Mesenchymal stem cell (in vitro differentiated cells and primary cell): Measurements from ENCODE around the gene ENDOG.

Experiments
- DNase-seq: peaks from one replicate; pipeline ENCODE4 v3.0.0-alpha.2; 2013
- H2AFZ ChIP-seq: one replicate; pipeline ENCODE4 v1.6.1; 2013; ENCODE audit warnings: low read depth, mild to moderate bottlenecking, control low read depth, inconsistent platforms, low read length, moderate library complexity
- H2AK5ac ChIP-seq: 2 replicates; pipeline ENCODE4 v1.6.1; 2013; ENCODE audit warnings: low read length, moderate library complexity, mild to moderate bottlenecking, inconsistent platforms; ENCODE audit not compliant: severe bottlenecking
- H2BK120ac ChIP-seq: one replicate; pipeline ENCODE4 v1.6.1; 2013; ENCODE audit warnings: low read depth, mild to moderate bottlenecking, inconsistent platforms, low read length, moderate library complexity
- H2BK12ac ChIP-seq, 2 experiments: one replicate each; pipeline ENCODE4 v1.6.1; 2013; ENCODE audit warnings: inconsistent platforms in 2 of 2, low read length in 2 of 2, mild to moderate bottlenecking in 2 of 2, moderate library complexity in 2 of 2, control low read depth in 1 of 2
- H2BK15ac ChIP-seq: one replicate; pipeline ENCODE4 v1.6.1; 2013; ENCODE audit warnings: mild to moderate bottlenecking, low read depth, inconsistent platforms; ENCODE audit not compliant: poor library complexity, severe bottlenecking
- H2BK5ac ChIP-seq: 2 replicates; pipeline ENCODE4 v1.6.1; 2013; ENCODE audit warnings: low read depth, mild to moderate bottlenecking, low read length, control low read depth, inconsistent platforms; ENCODE audit not compliant: poor library complexity, severe bottlenecking
- H3K14ac ChIP-seq, 2 experiments: one replicate each; pipeline ENCODE4 v1.6.1; 2013; ENCODE audit warnings: inconsistent platforms in 2 of 2, low read length in 2 of 2, control low read depth in 1 of 2, mild to moderate bottlenecking in 1 of 2, moderate library complexity in 1 of 2
- H3K18ac ChIP-seq, 2 experiments: one replicate each; pipeline ENCODE4 v1.6.1; 2013; ENCODE audit warnings: inconsistent platforms in 2 of 2, low read length in 2 of 2, control low read depth in 1 of 2, low read depth in 1 of 2, mild to moderate bottlenecking in 1 of 2
- H3K23ac ChIP-seq, 2 experiments: one replicate each; pipeline ENCODE4 v1.6.1; 2013; ENCODE audit warnings: inconsistent platforms in 2 of 2, low read length in 2 of 2, mild to moderate bottlenecking in 2 of 2, moderate library complexity in 2 of 2, control low read depth in 1 of 2
- H3K27ac ChIP-seq: 2 replicates; pipeline ENCODE4 v1.5.1; 2013; ENCODE audit warnings: mild to moderate bottlenecking, moderate library complexity, low read length, control low read depth, inconsistent platforms; ENCODE audit not compliant: poor library complexity, severe bottlenecking
- H3K27me3 ChIP-seq, 2 experiments: 2 replicates each; pipeline versions ENCODE4 v1.6.1 to v1.7.0; 2013; ENCODE audit warnings: low read length in 2 of 2, mild to moderate bottlenecking in 2 of 2, moderate library complexity in 2 of 2, control low read depth in 1 of 2, inconsistent platforms in 1 of 2; ENCODE audit not compliant: control insufficient read depth in 1 of 2, insufficient read depth in 1 of 2
- H3K36me3 ChIP-seq, 2 experiments: 2 replicates each; pipeline versions ENCODE4 v1.6.1 to v1.7.0; 2013; ENCODE audit warnings: low read length in 2 of 2, control low read depth in 1 of 2, inconsistent platforms in 1 of 2, low read depth in 1 of 2, mild to moderate bottlenecking in 1 of 2; ENCODE audit not compliant: insufficient read depth in 2 of 2, control insufficient read depth in 1 of 2
- H3K4ac ChIP-seq, 2 experiments: one replicate each; pipeline ENCODE4 v1.6.1; 2013; ENCODE audit warnings: inconsistent platforms in 2 of 2, low read length in 2 of 2, mild to moderate bottlenecking in 2 of 2, moderate library complexity in 2 of 2, control low read depth in 1 of 2, low read depth in 1 of 2
- H3K4me1 ChIP-seq: 2 replicates; pipeline ENCODE4 v1.6.1; 2013; ENCODE audit warnings: low read depth, low read length, control low read depth; ENCODE audit not compliant: control insufficient read depth, insufficient read depth
- H3K4me2 ChIP-seq: 2 replicates; pipeline ENCODE4 v1.6.1; 2013; ENCODE audit warnings: low read length, mild to moderate bottlenecking, inconsistent platforms; ENCODE audit not compliant: poor library complexity, severe bottlenecking
- H3K4me3 ChIP-seq, 2 experiments: 2 replicates each; pipeline versions ENCODE4 v1.5.1 to v1.7.0; 2013; ENCODE audit warnings: low read length in 2 of 2, mild to moderate bottlenecking in 2 of 2, control low read depth in 1 of 2, low read depth in 1 of 2; ENCODE audit not compliant: insufficient read depth in 1 of 2
- H3K79me1 ChIP-seq: replicated peaks from 2 replicates; pipeline ENCODE4 v1.6.1; 2013; ENCODE audit warnings: mild to moderate bottlenecking, control low read depth, low read length, inconsistent platforms; ENCODE audit not compliant: poor library complexity, severe bottlenecking
- H3K9ac ChIP-seq: 2 replicates; pipeline ENCODE4 v1.7.0; 2013; ENCODE audit warnings: mild to moderate bottlenecking, low read length, moderate library complexity
- H3K9me3 ChIP-seq: 2 replicates; pipeline ENCODE4 v1.7.0; 2013; ENCODE audit warnings: mild to moderate bottlenecking, low read length; ENCODE audit not compliant: control insufficient read depth
- H4K8ac ChIP-seq: one replicate; pipeline ENCODE4 v1.6.1; 2013; ENCODE audit warnings: inconsistent platforms, mild to moderate bottlenecking, low read length, moderate library complexity
- H4K91ac ChIP-seq: one replicate; pipeline ENCODE4 v1.6.1; 2013; ENCODE audit warnings: mild to moderate bottlenecking, low read length, inconsistent platforms
- WGBS: methylation state at CpG from one replicate; pipeline ENCODE4 v1.1.7; 2013; ENCODE audit warnings: mixed read lengths; 5-methylcytosine and 5-hydroxymethylcytosine counted together

ENDOG gene

GRCh38 chr9:128786681-128787601 is 31.4 kb upstream of the ENDOG start, which contains the start of gene TBC1D13:
Gene TBC1D13 (plus strand): TSS chr9:128787253. CDS start chr9:128787354, 101 bp downstream.
- no peaks in the 10 kb centered on the region for H3K9me3 ChIP-seq
- peak within 1 kb of the TSS; percentile 91 to 100 for H3K18ac ChIP-seq
- peak within 1 kb of the TSS in 1 of 2 experiments; percentile 99 for H3K14ac ChIP-seq
- H3K79me1 ChIP-seq = peaks cover 22% of the 10 kb centered on the region
- H2BK15ac ChIP-seq = peak within 1 kb of the TSS; percentile 76
- H2BK12ac ChIP-seq = peak within 1 kb of the TSS; percentile 38 to 93
- peaks cover 14% of the 10 kb centered on the region for H3K4me1 ChIP-seq
- peak within 1 kb of the TSS; percentile 98 to 99 for H3K4me3 ChIP-seq
- peak within 1 kb of the TSS; percentile 47 for H2AK5ac ChIP-seq
- H2BK5ac ChIP-seq = peak within 1 kb of the TSS; percentile 5
- H3K36me3 ChIP-seq = peaks cover 21 to 25% of the 10 kb centered on the region in 2 experiments
- peak within 1 kb of the TSS; percentile 98 for H3K4me2 ChIP-seq
- peak; percentile 85 for DNase-seq
- peak within 1 kb of the TSS; percentile 36 for H2BK120ac ChIP-seq
- peak within 1 kb of the TSS; percentile 79 for H3K27ac ChIP-seq
- 10% methylated on average over 64 of the region's 64 CpGs for WGBS
- peak within 1 kb of the TSS in 1 of 2 experiments; percentile 94 for H3K23ac ChIP-seq
- H3K27me3 ChIP-seq = no peaks in the 10 kb centered on the region
- peak within 1 kb of the TSS; percentile 94 for H3K9ac ChIP-seq
- peak within 1 kb of the TSS; percentile 96 for H4K91ac ChIP-seq
- H2AFZ ChIP-seq = peak within 1 kb of the TSS; percentile 95
- peak within 1 kb of the TSS; percentile 88 for H4K8ac ChIP-seq
- peak within 1 kb of the TSS; percentile 73 to 99 for H3K4ac ChIP-seq

GRCh38 chr9:128787659-128788058 is 30.6 kb upstream of the ENDOG start:
- no peaks in the 10 kb centered on the region for H3K27me3 ChIP-seq
- no peak overlapping the region for H2AK5ac ChIP-seq
- H3K14ac ChIP-seq = no peak overlapping the region
- H3K23ac ChIP-seq = no peak overlapping the region
- H2AFZ ChIP-seq = peak overlapping the region; percentile 95
- peaks cover 14% of the 10 kb centered on the region for H3K4me1 ChIP-seq
- peak; percentile 38 for DNase-seq
- H2BK5ac ChIP-seq = no peak overlapping the region
- H3K9me3 ChIP-seq = no peaks in the 10 kb centered on the region
- peak overlapping the region; percentile 73 to 99 for H3K4ac ChIP-seq
- peaks cover 29 to 32% of the 10 kb centered on the region in 2 experiments for H3K36me3 ChIP-seq
- peak overlapping the region; percentile 36 for H2BK120ac ChIP-seq
- H2BK12ac ChIP-seq = no peak overlapping the region
- peak overlapping the region; percentile 79 for H3K27ac ChIP-seq
- H3K9ac ChIP-seq = peak overlapping the region; percentile 94
- peak overlapping the region; percentile 98 for H3K4me2 ChIP-seq
- WGBS = 8% methylated on average over 6 of the region's 7 CpGs
- H3K18ac ChIP-seq = peak overlapping the region in 1 of 2 experiments; percentile 100
- peaks cover 28% of the 10 kb centered on the region for H3K79me1 ChIP-seq
- H3K4me3 ChIP-seq = peak overlapping the region; percentile 98 to 99
- no peak overlapping the region for H4K91ac ChIP-seq
- H2BK15ac ChIP-seq = no peak overlapping the region
- H4K8ac ChIP-seq = peak overlapping the region; percentile 88

DNA sequence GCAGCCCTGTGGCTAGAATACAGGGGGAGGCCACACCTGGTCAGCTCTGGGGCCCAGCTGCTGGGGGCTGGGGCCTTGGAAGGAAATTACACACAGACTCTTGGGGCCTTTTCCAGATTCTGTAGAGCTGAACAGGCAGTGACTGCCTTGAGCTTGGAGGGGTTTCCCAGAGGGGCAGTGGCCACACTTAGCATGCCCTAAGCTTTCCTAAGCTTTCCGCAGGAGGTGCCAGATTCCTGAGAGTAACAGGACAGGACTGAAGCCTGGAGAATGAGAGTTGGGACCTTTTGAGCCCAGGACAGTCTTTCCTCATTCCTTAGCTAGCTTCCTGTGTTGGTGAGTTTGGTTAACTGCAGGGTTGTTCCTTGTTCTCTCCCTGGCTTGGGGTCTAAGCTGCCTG is 29.9 kb upstream of the ENDOG start:
- H3K4me3 ChIP-seq = peak overlapping the region in 1 of 2 experiments; percentile 98
- no peak overlapping the region for H3K23ac ChIP-seq
- no peak overlapping the region for H2BK5ac ChIP-seq
- no peak overlapping the region for H2AK5ac ChIP-seq
- no peak overlapping the region for H2AFZ ChIP-seq
- H2BK120ac ChIP-seq = no peak overlapping the region
- no peaks in the 10 kb centered on the region for H3K27me3 ChIP-seq
- peak overlapping the region; percentile 94 for H3K9ac ChIP-seq
- H3K4ac ChIP-seq = no peak overlapping the region
- H2BK15ac ChIP-seq = no peak overlapping the region
- H3K4me1 ChIP-seq = peaks cover 12% of the 10 kb centered on the region
- no peak for DNase-seq
- H2BK12ac ChIP-seq = no peak overlapping the region
- no peak overlapping the region for H4K8ac ChIP-seq
- H3K4me2 ChIP-seq = peak overlapping the region; percentile 98
- no peak overlapping the region for H3K18ac ChIP-seq
- no peak overlapping the region for H3K27ac ChIP-seq
- H3K79me1 ChIP-seq = peaks cover 34% of the 10 kb centered on the region
- H3K9me3 ChIP-seq = no peaks in the 10 kb centered on the region
- no peak overlapping the region for H3K14ac ChIP-seq
- peaks cover 36 to 40% of the 10 kb centered on the region in 2 experiments for H3K36me3 ChIP-seq
- 100% methylated on average over 1 of the region's 1 CpG for WGBS
- H4K91ac ChIP-seq = no peak overlapping the region

DNA sequence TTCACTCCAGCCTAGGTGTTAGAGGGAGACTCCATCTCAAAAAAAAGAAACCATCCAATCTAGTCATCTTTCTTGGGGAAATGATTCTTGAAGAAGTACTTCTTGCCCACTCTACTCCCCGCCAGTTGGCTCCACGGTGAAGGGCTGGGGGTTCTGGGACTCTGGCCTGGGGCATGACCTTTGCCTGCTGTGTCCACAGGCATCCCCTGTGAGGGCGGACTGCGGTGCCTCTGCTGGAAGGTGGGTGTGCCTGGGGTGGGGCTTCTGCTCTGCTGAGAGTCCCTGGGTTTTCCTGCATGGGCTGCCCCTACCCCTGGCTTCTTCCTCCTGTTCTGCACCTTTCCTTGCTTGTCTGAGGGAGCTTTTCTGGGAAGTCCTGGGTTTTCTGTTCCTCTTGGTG is 27.8 kb upstream of the ENDOG start:
- no peak overlapping the region for H3K23ac ChIP-seq
- H2AK5ac ChIP-seq = no peak overlapping the region
- H3K4me3 ChIP-seq = no peak overlapping the region
- H3K36me3 ChIP-seq = peaks cover 52% of the 10 kb centered on the region in 2 experiments
- no peak overlapping the region for H2BK12ac ChIP-seq
- H2BK15ac ChIP-seq = no peak overlapping the region
- no peak for DNase-seq
- no peak overlapping the region for H3K27ac ChIP-seq
- H3K4me2 ChIP-seq = no peak overlapping the region
- no peak overlapping the region for H4K8ac ChIP-seq
- no peak overlapping the region for H3K18ac ChIP-seq
- H3K27me3 ChIP-seq = no peaks in the 10 kb centered on the region
- no peaks in the 10 kb centered on the region for H3K9me3 ChIP-seq
- H2BK5ac ChIP-seq = no peak overlapping the region
- no peak overlapping the region for H3K14ac ChIP-seq
- no peak overlapping the region for H2BK120ac ChIP-seq
- H2AFZ ChIP-seq = no peak overlapping the region
- no peak overlapping the region for H3K9ac ChIP-seq
- H3K79me1 ChIP-seq = peaks cover 42% of the 10 kb centered on the region
- H4K91ac ChIP-seq = no peak overlapping the region
- H3K4ac ChIP-seq = no peak overlapping the region
- 99% methylated on average over 4 of the region's 4 CpGs for WGBS
- peaks cover 12% of the 10 kb centered on the region for H3K4me1 ChIP-seq
